ENCODE measurements around the gene IRAK1BP1.

DNA sequence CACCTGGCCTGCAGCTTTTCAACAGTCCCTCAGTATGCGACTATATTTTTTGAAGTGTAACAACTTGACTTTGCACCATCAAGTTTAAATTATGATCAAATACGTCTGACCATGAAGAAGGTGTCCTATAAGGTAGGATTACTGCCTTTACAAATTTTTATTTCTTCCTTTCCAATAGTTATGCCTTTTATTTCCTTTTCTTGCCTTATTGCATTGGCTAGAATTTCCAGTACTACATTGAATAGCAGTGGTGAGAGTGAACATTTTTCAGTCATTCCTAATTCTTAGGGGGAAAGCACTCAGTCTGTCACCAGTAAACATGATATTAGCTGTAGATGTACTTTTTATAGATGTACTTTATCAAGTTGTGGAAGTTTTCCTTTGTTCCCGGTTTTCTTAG, 81.4 kb downstream of the IRAK1BP1 start:
- TF ChIP-seq POLR2A (IDR thresholded peaks at IDR 0.05; ENCODE audit: low read length) (no peak), SREBF2 (IDR thresholded peaks at IDR 0.05) (no peak), CTCF (IDR thresholded peaks at IDR 0.05) (no peak), CEBPB (IDR thresholded peaks at IDR 0.05) (no peak), PHF8 (IDR thresholded peaks at IDR 0.05; ENCODE audit: borderline replicate concordance, low read depth) (no peak), NR3C1 (IDR thresholded peaks at IDR 0.05) (no peak)
